Tibial artery (tissue), 4 donors: ENCODE results near the gene CP.

Experiments used
- DNase-seq, 2 donors: peaks; one replicate each; pipeline ENCODE4 v3.0.0-alpha.2; 2019
- H3K27ac ChIP-seq, 2 donors: fragments of 200-600 bp; sonication (generic) in 1 of 2; 1 replicate in 1 of 2; 2 replicates in 1 of 2; pipeline ENCODE4 v1.5.1; 2018 to 2019; ENCODE audit warnings: mild to moderate bottlenecking in 1 of 2
- H3K27me3 ChIP-seq, 2 donors: fragments of 200-600 bp; sonication (generic) in 1 of 2; one replicate each; pipeline versions ENCODE4 v1.5.1 to v1.6.0; 2016 to 2019
- H3K36me3 ChIP-seq, 3 donors: fragments of 200-600 bp; sonication (generic) in 2 of 3; one replicate each; pipeline ENCODE4 v1.5.1; 2016 to 2019; ENCODE audit warnings: mild to moderate bottlenecking in 2 of 3
- H3K4me1 ChIP-seq, 4 donors: fragments of 200-600 bp; sonication (generic) in 2 of 4; 1 replicate in 3 of 4; 2 replicates in 1 of 4; pipeline ENCODE4 v1.5.1; 2016 to 2019
- H3K4me3 ChIP-seq, 2 donors: fragments of 200-600 bp; sonication (generic) in 1 of 2; 1 replicate in 1 of 2; 2 replicates in 1 of 2; pipeline ENCODE4 v1.5.1; 2018 to 2019; ENCODE audit warnings: mild to moderate bottlenecking in 2 of 2
- H3K9me3 ChIP-seq, 3 donors: fragments of 200-600 bp; sonication (generic) in 1 of 3; one replicate each; pipeline ENCODE4 v1.5.1; 2016 to 2019
- CTCF ChIP-seq, 2 experiments: fragments of 200-600 bp in 1 of 2; fragments of 450-650 bp in 1 of 2; IDR thresholded peaks; one replicate each; pipeline ENCODE4 v1.5.1; 2017 to 2019; ENCODE audit warnings: antibody characterized with exemption in 2 of 2, mild to moderate bottlenecking in 1 of 2, moderate library complexity in 1 of 2
- intact Hi-C: fragments of 100-400 bp; cut with DNase I; formaldehyde crosslinking; loops from one replicate; pipeline ENCODE4 v1.15.0; 2023; ENCODE audit warnings: low total_unique reads

CP gene

GRCh38 chr3:149235599-149236424 lies 14.2 kb upstream of the CP start:
- peaks cover 0 to 17% (median 0%) of the 10 kb centered on the region in 4 donors for H3K4me1 ChIP-seq
- H3K4me3 ChIP-seq = no peak overlapping the region
- intact Hi-C loops = no loop called here
- H3K27me3 ChIP-seq = no peaks in the 10 kb centered on the region
- DNase-seq = no peak
- no peaks in the 10 kb centered on the region for H3K9me3 ChIP-seq
- no peak for TF ChIP-seq CTCF (IDR thresholded peaks at IDR 0.05)
- H3K36me3 ChIP-seq = no peaks in the 10 kb centered on the region
- H3K27ac ChIP-seq = no peak overlapping the region

GRCh38 chr3:149234671-149235245 lies 13.1 kb upstream of the CP start:
- no peak for DNase-seq
- no peak overlapping the region for H3K4me3 ChIP-seq
- no peak for TF ChIP-seq CTCF (IDR thresholded peaks at IDR 0.05)
- no peaks in the 10 kb centered on the region for H3K27me3 ChIP-seq
- no peak overlapping the region for H3K27ac ChIP-seq
- no peaks in the 10 kb centered on the region for H3K9me3 ChIP-seq
- peaks cover 0 to 17% (median 0%) of the 10 kb centered on the region in 4 donors for H3K4me1 ChIP-seq
- no peaks in the 10 kb centered on the region for H3K36me3 ChIP-seq
- intact Hi-C loops = no loop called here

GRCh38 chr3:149233323-149233722 lies 11.7 kb upstream of the CP start:
- no peak overlapping the region for H3K27ac ChIP-seq
- intact Hi-C loops = no loop called here
- no peaks in the 10 kb centered on the region for H3K9me3 ChIP-seq
- TF ChIP-seq CTCF (IDR thresholded peaks at IDR 0.05) = no peak
- peaks cover 0 to 17% (median 0%) of the 10 kb centered on the region in 4 donors for H3K4me1 ChIP-seq
- no peaks in the 10 kb centered on the region for H3K36me3 ChIP-seq
- no peaks in the 10 kb centered on the region for H3K27me3 ChIP-seq
- H3K4me3 ChIP-seq = no peak overlapping the region
- DNase-seq = no peak

GRCh38 chr3:149231871-149232270 lies 10.2 kb upstream of the CP start:
- no peaks in the 10 kb centered on the region for H3K9me3 ChIP-seq
- intact Hi-C loops = no loop called here
- H3K4me3 ChIP-seq = no peak overlapping the region
- H3K27me3 ChIP-seq = no peaks in the 10 kb centered on the region
- H3K4me1 ChIP-seq = peaks cover 0 to 9% (median 0%) of the 10 kb centered on the region in 4 donors
- no peak overlapping the region for H3K27ac ChIP-seq
- TF ChIP-seq CTCF (IDR thresholded peaks at IDR 0.05) = no peak
- H3K36me3 ChIP-seq = no peaks in the 10 kb centered on the region
- DNase-seq = no peak

GRCh38 chr3:149227591-149228268 lies 6.1 kb upstream of the CP start:
- no peak for DNase-seq

More at GRCh38 chr3:149227591-149228268, 6.1 kb upstream of the CP start:
- Histone ChIP-seq H3K36me3 (no peaks in the 10 kb centered on the region), H3K27ac (no peak overlapping the region), H3K27me3 (no peaks in the 10 kb centered on the region), H3K4me3 (no peak overlapping the region), H3K9me3 (no peaks in the 10 kb centered on the region), H3K4me1 (peaks cover 0 to 9% (median 3%) of the 10 kb centered on the region in 4 donors)
- no peak for TF ChIP-seq CTCF (IDR thresholded peaks at IDR 0.05)
- intact Hi-C loops = no loop called here
